Measurements from ENCODE around the gene ELK3. TPM values are rescaled to one million over a fixed set of nuclear protein-coding genes. Genes with fewer than 3 reads are reported as not detected.

The ELK3 gene
- total and polyA plus RNA-seq, 2 of the 13 experiments (the other 11 are each of a cell fraction or from before 2014, with no cell fraction given), result 2.9 to 3.2 TPM

DNA sequence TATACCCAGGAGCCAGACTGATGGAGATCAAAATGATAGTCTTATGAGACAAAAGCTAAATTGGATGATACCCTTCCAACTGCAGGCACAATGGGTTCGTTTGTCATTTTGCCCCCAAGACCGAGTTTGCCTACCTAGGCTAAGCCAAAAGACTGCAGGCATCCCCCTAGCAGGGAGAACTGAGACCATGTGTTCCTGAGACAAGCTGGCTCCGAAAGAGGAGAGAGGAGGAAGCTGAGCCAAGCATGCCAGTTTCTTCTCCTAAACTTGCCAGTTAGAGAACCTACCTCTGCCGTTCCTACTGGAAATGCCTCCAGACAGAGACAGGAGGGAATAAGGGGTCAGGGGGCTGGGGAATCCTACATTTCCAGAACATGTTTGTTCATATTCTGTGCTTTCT lies 8.3 kb upstream of the ELK3 start:
- no peaks in the 10 kb centered on the region for H4K20me1 ChIP-seq (ENCODE audit: insufficient read depth, low read length)
- WGBS (ENCODE audit: low lambda C conversion rate), result 16% methylated on average over 3 of the region's 4 CpGs
- no peak for ATAC-seq
- H3K4me1 ChIP-seq (ENCODE audit: insufficient read depth, low read length), result no peaks in the 10 kb centered on the region
- no peaks in the 10 kb centered on the region for H3K79me2 ChIP-seq (ENCODE audit: insufficient read depth, low read length)
- no peak overlapping the region for H3K4me3 ChIP-seq (replicated peaks in 1 of 3; ENCODE audit: insufficient read depth in 1 of 3, low read depth in 2 of 3, low read length in 3 of 3)
- no peak for TF ChIP-seq ZNF30 (CRISPR knock-in tag; IDR thresholded peaks at IDR 0.05)
- TF ChIP-seq, protein P1, sequence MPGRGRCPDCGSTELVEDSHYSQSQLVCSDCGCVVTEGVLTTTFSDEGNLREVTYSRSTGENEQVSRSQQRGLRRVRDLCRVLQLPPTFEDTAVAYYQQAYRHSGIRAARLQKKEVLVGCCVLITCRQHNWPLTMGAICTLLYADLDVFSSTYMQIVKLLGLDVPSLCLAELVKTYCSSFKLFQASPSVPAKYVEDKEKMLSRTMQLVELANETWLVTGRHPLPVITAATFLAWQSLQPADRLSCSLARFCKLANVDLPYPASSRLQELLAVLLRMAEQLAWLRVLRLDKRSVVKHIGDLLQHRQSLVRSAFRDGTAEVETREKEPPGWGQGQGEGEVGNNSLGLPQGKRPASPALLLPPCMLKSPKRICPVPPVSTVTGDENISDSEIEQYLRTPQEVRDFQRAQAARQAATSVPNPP (CRISPR knock-in tag; IDR thresholded peaks at IDR 0.05), result no peak
- no peak for TF ChIP-seq SMAD9 (CRISPR knock-in tag; IDR thresholded peaks at IDR 0.05)
- no peak for DNase-seq (ENCODE audit: low spot score)
- no peak overlapping the region for H3K27ac ChIP-seq (ENCODE audit: extremely low read length, insufficient read depth, low read length)
- POLR2A ChIA-PET, result no interaction called here
- H3K36me3 ChIP-seq (replicated peaks in 1 of 2; ENCODE audit: control insufficient read depth in 1 of 2, insufficient read depth in 2 of 2, low read length in 2 of 2), result no peaks in the 10 kb centered on the region
- in situ Hi-C loops (cut with HindIII; ENCODE audit: extremely low pct_ligation_motif_present, low pct_unique_long_range_greater_than_20kb) (no loop called here), intact Hi-C loops (cut with micrococcal nuclease; ENCODE audit: unreplicated experiment) (no loop called here)
- H3K9ac ChIP-seq (ENCODE audit: insufficient read depth, low read depth, low read length), result no peak overlapping the region
- H3K9me3 ChIP-seq (ENCODE audit: low read length), result no peaks in the 10 kb centered on the region
- FAIRE-seq, result no peak
- BruUV-seq (replicated peaks), result no TSS peak
- H3K4me2 ChIP-seq (ENCODE audit: low read depth, low read length), result no peak overlapping the region
- CTCF ChIA-PET (ENCODE audit: low intra/inter-chr PET ratio, low total read pairs), result no interaction called here
- peaks cover 3 to 45% of the 10 kb centered on the region in 2 experiments; a peak in 4 of 5 replicates for H3K27me3 ChIP-seq (ENCODE audit: control insufficient read depth in 1 of 2, insufficient read depth in 2 of 2, low read length in 2 of 2)
- H2AFZ ChIP-seq (ENCODE audit: low read length), result no peak overlapping the region

DNA sequence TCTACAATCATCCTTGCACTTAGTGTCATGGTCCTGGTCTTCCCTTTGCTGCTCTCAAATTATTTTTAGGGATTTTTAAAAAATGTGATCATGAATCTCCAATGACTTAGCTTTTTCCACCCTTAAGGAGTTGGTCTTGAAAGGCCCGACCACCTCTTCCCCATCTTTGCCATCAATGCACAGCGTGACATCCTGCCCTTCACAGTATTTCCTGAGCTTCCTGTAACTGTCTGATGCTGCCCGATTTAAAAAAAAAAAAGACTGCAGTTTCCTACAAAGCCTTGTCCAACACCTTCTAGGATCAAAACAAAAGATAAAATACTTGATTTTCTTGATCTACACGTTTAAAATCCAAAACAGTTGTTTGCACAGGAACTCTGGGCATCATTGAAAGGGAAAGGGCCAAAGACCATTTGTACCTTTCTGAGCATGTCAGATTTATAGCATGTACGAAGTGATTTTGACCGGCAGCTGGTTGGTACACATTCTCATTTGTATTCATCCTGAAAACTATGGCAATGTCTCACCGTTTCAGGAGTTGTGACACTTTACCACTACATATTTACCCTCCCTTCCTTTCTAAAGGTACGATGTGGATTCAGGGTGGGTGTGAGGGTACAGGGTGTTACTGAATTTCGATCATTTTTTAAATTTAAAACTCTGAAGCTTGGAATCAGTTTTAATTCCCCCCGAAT lies 7.4 kb upstream of the ELK3 start:
- Histone ChIP-seq H3K9ac (ENCODE audit: insufficient read depth, low read depth, low read length) (no peak overlapping the region), H4K20me1 (ENCODE audit: insufficient read depth, low read length) (no peaks in the 10 kb centered on the region), H3K36me3 (replicated peaks in 1 of 2; ENCODE audit: control insufficient read depth in 1 of 2, insufficient read depth in 2 of 2, low read length in 2 of 2) (no peaks in the 10 kb centered on the region), H2AFZ (ENCODE audit: low read length) (no peak overlapping the region), H3K9me3 (ENCODE audit: low read length) (no peaks in the 10 kb centered on the region), H3K4me1 (ENCODE audit: insufficient read depth, low read length) (no peaks in the 10 kb centered on the region), H3K27ac (ENCODE audit: extremely low read length, insufficient read depth, low read length) (no peak overlapping the region), H3K4me2 (ENCODE audit: low read depth, low read length) (no peak overlapping the region), H3K79me2 (ENCODE audit: insufficient read depth, low read length) (no peaks in the 10 kb centered on the region), H3K4me3 (replicated peaks in 1 of 3; ENCODE audit: insufficient read depth in 1 of 3, low read depth in 2 of 3, low read length in 3 of 3) (no peak overlapping the region), H3K27me3 (ENCODE audit: control insufficient read depth in 1 of 2, insufficient read depth in 2 of 2, low read length in 2 of 2) (peaks cover 3 to 45% of the 10 kb centered on the region in 2 experiments; a peak in 4 of 5 replicates)
- in situ Hi-C loops (cut with HindIII; ENCODE audit: extremely low pct_ligation_motif_present, low pct_unique_long_range_greater_than_20kb), result no loop called here
- FAIRE-seq (no peak), ATAC-seq (no peak), DNase-seq (ENCODE audit: low spot score) (no peak)
- ChIA-PET CTCF (ENCODE audit: low intra/inter-chr PET ratio, low total read pairs) (no interaction called here), POLR2A (no interaction called here)
- BruUV-seq (replicated peaks), result no TSS peak
- WGBS (ENCODE audit: low lambda C conversion rate), result 11% methylated on average over 10 of the region's 10 CpGs
- intact Hi-C loops (cut with micrococcal nuclease; ENCODE audit: unreplicated experiment), result no loop called here
- TF ChIP-seq ZNF766 (CRISPR knock-in tag; IDR thresholded peaks at IDR 0.05; ENCODE audit: borderline replicate concordance), result no peak
- TF ChIP-seq MTA1 (CRISPR knock-in tag; IDR thresholded peaks at IDR 0.05; ENCODE audit: borderline replicate concordance), result no peak
- TF ChIP-seq, protein P2, sequence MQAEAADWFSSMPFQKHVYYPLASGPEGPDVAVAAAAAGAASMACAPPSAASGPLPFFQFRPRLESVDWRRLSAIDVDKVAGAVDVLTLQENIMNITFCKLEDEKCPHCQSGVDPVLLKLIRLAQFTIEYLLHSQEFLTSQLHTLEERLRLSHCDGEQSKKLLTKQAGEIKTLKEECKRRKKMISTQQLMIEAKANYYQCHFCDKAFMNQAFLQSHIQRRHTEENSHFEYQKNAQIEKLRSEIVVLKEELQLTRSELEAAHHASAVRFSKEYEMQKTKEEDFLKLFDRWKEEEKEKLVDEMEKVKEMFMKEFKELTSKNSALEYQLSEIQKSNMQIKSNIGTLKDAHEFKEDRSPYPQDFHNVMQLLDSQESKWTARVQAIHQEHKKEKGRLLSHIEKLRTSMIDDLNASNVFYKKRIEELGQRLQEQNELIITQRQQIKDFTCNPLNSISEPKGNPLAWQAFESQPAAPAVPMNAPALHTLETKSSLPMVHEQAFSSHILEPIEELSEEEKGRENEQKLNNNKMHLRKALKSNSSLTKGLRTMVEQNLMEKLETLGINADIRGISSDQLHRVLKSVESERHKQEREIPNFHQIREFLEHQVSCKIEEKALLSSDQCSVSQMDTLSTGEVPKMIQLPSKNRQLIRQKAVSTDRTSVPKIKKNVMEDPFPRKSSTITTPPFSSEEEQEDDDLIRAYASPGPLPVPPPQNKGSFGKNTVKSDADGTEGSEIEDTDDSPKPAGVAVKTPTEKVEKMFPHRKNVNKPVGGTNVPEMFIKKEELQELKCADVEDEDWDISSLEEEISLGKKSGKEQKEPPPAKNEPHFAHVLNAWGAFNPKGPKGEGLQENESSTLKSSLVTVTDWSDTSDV (CRISPR knock-in tag; IDR thresholded peaks at IDR 0.05), result no peak
- TF ChIP-seq, protein P3, sequence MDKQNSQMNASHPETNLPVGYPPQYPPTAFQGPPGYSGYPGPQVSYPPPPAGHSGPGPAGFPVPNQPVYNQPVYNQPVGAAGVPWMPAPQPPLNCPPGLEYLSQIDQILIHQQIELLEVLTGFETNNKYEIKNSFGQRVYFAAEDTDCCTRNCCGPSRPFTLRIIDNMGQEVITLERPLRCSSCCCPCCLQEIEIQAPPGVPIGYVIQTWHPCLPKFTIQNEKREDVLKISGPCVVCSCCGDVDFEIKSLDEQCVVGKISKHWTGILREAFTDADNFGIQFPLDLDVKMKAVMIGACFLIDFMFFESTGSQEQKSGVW (CRISPR knock-in tag; IDR thresholded peaks at IDR 0.05; ENCODE audit: borderline replicate concordance), result no peak
- TF ChIP-seq, protein P4, sequence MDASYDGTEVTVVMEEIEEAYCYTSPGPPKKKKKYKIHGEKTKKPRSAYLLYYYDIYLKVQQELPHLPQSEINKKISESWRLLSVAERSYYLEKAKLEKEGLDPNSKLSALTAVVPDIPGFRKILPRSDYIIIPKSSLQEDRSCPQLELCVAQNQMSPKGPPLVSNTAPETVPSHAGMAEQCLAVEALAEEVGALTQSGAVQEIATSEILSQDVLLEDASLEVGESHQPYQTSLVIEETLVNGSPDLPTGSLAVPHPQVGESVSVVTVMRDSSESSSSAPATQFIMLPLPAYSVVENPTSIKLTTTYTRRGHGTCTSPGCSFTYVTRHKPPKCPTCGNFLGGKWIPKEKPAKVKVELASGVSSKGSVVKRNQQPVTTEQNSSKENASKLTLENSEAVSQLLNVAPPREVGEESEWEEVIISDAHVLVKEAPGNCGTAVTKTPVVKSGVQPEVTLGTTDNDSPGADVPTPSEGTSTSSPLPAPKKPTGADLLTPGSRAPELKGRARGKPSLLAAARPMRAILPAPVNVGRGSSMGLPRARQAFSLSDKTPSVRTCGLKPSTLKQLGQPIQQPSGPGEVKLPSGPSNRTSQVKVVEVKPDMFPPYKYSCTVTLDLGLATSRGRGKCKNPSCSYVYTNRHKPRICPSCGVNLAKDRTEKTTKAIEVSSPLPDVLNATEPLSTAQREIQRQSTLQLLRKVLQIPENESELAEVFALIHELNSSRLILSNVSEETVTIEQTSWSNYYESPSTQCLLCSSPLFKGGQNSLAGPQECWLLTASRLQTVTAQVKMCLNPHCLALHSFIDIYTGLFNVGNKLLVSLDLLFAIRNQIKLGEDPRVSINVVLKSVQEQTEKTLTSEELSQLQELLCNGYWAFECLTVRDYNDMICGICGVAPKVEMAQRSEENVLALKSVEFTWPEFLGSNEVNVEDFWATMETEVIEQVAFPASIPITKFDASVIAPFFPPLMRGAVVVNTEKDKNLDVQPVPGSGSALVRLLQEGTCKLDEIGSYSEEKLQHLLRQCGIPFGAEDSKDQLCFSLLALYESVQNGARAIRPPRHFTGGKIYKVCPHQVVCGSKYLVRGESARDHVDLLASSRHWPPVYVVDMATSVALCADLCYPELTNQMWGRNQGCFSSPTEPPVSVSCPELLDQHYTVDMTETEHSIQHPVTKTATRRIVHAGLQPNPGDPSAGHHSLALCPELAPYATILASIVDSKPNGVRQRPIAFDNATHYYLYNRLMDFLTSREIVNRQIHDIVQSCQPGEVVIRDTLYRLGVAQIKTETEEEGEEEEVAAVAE (CRISPR knock-in tag; IDR thresholded peaks at IDR 0.05; ENCODE audit: borderline replicate concordance), result no peak

All from HepG2 (cell line).